ENCODE data around the gene PMM2.

The PMM2 gene

DNA sequence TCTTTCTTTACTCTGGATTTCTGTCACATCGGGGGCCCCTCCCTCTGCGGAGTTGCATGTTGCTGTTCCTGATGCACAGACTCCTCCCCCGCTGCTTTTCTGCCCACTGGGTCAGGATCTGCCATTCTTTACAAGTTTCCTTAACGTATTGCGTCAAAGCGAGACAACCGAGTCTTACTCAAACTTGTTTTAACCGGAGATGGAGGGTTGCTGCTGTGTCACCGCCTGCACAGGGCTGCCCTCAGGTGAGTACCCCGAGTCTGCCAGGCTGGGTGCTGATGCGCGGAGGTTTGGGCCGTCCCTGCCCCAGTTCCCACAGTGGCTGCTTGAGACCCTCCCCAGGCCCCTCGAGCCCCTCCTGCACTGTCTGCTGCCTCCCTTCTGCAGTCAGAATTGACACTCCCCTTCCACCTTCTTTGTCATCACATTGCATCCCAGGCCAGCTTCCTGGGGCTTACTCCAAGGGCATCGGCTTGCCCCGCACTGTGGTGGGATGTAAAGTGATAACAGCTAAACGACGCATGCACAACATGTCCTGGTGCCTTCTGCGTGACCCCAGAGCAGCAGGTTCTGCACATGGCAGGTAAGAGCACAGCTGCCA, 51.9 kb downstream of the PMM2 start:
- no peak for DNase-seq

GRCh38 chr16:8850279-8850885, 52.7 kb downstream of the PMM2 start:
- DNase-seq, result no peak

DNA sequence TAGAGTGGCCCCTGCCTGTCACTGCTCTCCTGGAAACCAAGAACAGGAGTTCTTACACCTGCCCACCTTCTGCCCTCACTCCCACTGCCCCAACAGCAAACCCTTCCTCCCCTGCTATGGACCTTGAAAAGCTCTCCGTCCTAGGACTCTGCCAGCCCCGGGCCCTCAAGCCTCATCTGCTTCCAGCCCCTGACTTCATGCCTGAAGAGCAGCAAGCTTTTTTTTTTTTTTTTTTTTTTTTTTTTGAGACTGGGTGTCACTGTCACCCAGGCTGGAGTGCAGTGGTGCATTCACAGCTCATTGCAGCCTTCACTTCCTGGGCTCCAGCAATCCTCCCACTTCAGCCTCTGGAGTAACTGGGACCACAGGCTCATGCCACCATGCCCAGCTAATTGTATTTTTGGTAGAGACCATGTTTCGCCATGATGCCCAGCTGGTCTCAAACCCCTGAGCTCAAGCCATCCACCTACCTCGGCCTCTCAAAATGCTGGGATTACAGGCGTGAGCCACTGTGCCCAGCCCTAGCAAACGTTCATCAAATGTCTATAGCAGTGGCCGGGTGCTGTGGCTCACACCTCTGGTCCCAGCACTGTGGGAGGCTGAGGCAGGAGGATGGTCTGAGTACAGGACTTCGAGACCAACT, 54.2 kb downstream of the PMM2 start:
- no peak for DNase-seq

- DNase-seq, result no peak
Observed at GRCh38 chr16:8852534-8852933, 54.9 kb downstream of the PMM2 start.

DNA sequence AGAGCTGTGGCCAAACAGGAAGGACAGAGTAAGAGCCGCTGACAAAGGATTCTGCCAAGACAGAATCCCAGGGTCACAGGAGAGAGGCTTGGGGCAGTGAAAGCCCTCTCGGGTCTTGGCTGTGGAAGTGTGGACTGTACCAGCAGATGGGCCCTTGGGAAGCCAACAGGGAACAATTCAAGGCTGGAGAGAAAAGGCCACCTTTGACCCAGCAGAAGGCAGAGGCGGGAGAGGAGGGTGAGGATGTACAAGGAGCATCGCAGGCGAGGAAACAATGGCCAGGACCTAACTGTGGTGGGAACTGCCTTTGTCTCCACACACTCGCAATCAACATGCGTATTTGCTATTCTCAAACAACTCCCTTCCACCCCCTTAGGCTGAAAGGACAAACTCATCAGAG, 55.5 kb downstream of the PMM2 start:
- no peak for DNase-seq

DNA sequence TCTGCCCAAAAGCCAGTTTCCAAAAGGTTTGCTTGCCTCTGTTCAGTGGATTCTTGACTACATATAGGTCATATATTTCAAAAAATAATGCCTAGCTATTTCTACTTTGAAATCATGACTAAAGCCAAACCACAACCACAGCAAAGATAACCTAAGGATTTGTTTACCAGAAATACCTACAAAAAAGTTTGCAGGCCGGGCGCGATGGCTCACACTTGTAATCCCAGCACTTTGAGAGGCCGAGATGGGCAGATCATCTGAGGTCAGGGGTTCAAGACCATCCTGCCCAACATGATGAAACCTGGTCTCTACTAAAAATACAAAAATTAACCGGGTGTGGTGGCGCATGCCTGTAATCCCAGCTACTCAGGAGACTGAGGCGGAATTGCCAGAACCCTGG, 56.0 kb downstream of the PMM2 start:
- no peak for DNase-seq

DNA sequence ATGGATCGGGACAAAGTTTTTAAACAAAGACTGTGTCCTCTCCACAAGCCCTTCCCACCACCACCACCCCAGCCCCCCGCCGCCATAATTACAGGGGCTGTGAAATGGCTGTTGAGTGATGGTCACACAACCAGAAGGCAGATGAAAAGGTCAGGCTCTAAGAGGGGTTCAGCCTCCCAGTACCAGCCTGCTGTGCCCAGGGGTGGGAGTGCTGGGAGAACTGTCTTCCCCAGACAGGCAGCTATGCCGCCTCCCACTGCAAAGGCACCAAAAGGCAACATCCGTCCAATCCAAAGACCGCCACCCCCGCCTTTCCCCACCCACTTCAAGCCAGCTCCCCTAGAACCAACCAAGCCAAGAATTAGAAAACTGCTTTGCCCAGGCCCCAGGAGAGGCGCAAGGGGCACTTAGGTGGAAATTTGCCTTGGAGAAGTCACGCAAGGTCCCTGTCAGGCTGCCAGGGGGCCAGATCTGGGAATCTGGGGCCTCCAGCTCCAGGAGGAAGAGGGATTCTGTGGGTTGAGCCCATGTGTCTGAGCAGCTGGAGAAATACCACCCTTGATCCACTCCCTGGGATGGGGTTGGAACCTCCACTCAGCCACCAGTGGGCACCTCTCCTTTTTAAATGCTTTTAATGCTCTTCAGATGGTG, 56.8 kb downstream of the PMM2 start:
- no peak for DNase-seq

DNA sequence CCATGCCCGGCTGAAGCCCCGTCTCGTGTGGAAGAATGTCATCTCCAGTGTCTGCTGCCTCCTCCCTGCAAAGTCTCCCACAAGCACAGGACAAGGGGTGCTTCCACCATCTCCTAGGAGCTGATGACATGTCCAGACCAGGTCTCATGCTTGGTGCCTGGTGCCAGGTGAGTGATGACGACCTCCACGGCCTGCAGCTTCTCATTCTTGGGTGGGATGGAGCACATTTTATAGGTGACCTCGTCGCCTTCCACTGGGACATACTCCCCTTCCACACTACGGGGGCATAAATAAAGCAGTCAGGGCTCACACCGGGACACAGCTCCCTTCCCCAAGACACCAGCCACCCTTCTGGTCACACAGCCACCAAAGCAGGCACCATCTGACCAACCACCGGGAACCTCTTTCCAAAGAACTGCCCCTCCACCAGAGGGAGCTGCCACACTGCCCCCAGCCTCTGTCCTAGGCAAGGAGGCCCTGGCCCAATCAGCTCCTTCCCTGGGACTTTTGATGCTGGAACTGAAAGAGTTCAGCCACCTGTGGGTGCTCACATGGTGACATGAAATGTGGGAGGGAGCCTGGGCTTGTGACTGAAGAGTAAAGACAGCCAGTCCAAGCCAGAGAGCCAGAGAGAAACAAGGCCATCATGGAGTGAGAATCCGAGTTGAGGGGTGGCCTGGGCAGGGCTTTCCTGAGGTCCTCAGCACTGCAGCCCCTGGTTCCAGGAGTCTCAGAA, 57.6 kb downstream of the PMM2 start:
- DNase-seq, result no peak

DNA sequence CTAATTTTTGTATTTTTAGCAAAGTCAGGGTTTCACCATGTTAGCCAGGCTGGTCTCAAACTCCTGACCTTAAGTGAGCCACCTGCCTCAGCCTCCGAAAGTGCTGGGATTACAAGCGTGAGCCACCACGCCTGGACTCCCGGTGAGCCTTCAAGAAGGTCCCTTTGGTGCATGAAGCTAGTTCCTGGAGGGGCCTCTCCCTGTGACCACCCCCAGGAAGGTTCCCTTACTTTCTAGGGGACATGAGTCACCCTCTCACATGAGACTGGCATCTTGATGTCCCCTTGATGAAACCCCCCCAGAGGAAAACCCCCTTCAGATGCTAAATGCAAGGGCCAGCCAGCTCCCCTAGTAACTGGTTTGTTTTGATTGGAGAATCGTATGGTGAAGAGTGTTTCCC, 58.3 kb downstream of the PMM2 start:
- DNase-seq, result no peak

- DNase-seq, result no peak
Observed at GRCh38 chr16:8858994-8859912, 61.6 kb downstream of the PMM2 start.

GRCh38 chr16:8859913-8860881, 62.6 kb downstream of the PMM2 start:
- no peak for DNase-seq

- peak in 8 of 56 donors; percentile 9 to 35 (median 14) for DNase-seq
Observed at GRCh38 chr16:8861563-8862308, 64.1 kb downstream of the PMM2 start.

- no peak for DNase-seq
Observed at GRCh38 chr16:8862309-8863130, 64.9 kb downstream of the PMM2 start.

- peak; percentile 21 to 97 (median 86) for DNase-seq
Observed at GRCh38 chr16:8863594-8864424, 66.2 kb downstream of the PMM2 start.

GRCh38 chr16:8864480-8865110, 67.0 kb downstream of the PMM2 start:
- DNase-seq, result peak in 1 of 56 donors; percentile 18

GRCh38 chr16:8865145-8865882, 67.7 kb downstream of the PMM2 start:
- DNase-seq, result no peak

Data from amygdala (tissue), 56 donors.